ENCODE results near the gene CHD2. TPM values are rescaled to one million over a fixed set of nuclear protein-coding genes. Genes with fewer than 3 reads are reported as not detected.

The CHD2 gene
- total and polyA plus RNA-seq, 4 donors, result 13.9 to 90.2 (median 49.4) TPM

DNA sequence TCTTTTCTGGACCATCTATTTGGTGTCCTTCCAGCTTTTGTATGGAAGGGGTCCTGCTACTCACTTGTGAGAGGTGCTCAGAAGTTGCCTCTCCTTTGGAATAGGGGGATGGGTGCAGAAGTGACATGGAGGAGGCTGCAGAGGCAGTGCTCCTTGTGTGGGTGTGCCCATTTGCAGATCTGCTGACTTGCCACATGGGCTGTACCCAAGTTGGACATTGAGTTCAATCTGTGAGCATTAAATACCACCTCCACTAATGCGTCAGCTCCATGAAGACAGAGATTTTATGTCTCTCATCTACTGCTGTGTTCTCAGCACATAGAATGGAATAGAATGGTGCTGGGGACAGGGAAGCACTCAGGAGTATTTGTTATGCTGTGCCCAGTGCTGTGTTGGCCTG, 112.7 kb downstream of the CHD2 start:
- 97% methylated on average over 1 of the region's 1 CpG for WGBS
- Histone ChIP-seq H3K27me3 (ENCODE audit: control insufficient read depth in 4 of 4, insufficient read depth in 4 of 4, low read length in 3 of 4) (no peaks in the 10 kb centered on the region), H3K4me1 (ENCODE audit: control insufficient read depth in 4 of 4, insufficient read depth in 4 of 4, low read length in 3 of 4) (no peaks in the 10 kb centered on the region), H3K9ac (ENCODE audit: low read depth in 1 of 2, low read length in 2 of 2) (no peak overlapping the region), H3K4me3 (ENCODE audit: low read depth in 1 of 3, low read length in 3 of 3) (no peak overlapping the region), H3K9me3 (ENCODE audit: control insufficient read depth in 4 of 4, low read length in 3 of 4) (no peaks in the 10 kb centered on the region), H3K36me3 (ENCODE audit: control insufficient read depth in 4 of 4, insufficient read depth in 3 of 4, low read depth in 1 of 4, low read length in 3 of 4) (peaks cover 18 to 94% (median 81%) of the 10 kb centered on the region in 4 donors), H3K27ac (ENCODE audit: low read depth in 1 of 2, low read length in 2 of 2) (no peak overlapping the region)
- TF ChIP-seq HNF4G (IDR thresholded peaks at IDR 0.05), result no peak
- TF ChIP-seq FOXA1 (IDR thresholded peaks at IDR 0.05), result no peak
- TF ChIP-seq YY1 (IDR thresholded peaks at IDR 0.05), result no peak
- no peak for DNase-seq (ENCODE audit: low spot score)

DNA sequence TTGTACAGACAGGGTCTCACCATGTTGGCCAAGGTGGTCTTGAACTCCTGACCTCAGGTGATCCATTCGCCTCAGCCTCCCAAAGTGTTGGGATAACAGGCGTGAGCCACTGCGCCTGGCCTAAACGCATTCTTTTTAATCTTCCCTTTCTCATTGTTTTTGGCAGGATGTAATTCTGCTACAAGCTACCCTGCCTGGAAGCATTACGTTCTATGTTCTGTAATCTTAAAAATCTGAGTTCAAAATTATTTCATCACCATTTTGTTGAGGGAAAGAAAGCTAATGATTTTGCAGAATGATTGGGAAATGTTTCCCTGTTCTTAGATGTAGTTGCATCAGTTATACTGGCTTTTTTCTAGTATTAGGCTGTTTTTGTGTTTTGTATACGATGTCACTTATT, 117.4 kb downstream of the CHD2 start:
- Histone ChIP-seq H3K27me3 (ENCODE audit: control insufficient read depth in 4 of 4, insufficient read depth in 4 of 4, low read length in 3 of 4) (no peaks in the 10 kb centered on the region), H3K4me1 (ENCODE audit: control insufficient read depth in 4 of 4, insufficient read depth in 4 of 4, low read length in 3 of 4) (no peaks in the 10 kb centered on the region), H3K36me3 (ENCODE audit: control insufficient read depth in 4 of 4, insufficient read depth in 3 of 4, low read depth in 1 of 4, low read length in 3 of 4) (peaks cover 40 to 92% (median 84%) of the 10 kb centered on the region in 4 donors), H3K9ac (ENCODE audit: low read depth in 1 of 2, low read length in 2 of 2) (no peak overlapping the region), H3K4me3 (ENCODE audit: low read depth in 1 of 3, low read length in 3 of 3) (no peak overlapping the region), H3K9me3 (ENCODE audit: control insufficient read depth in 4 of 4, low read length in 3 of 4) (no peaks in the 10 kb centered on the region), H3K27ac (ENCODE audit: low read depth in 1 of 2, low read length in 2 of 2) (no peak overlapping the region)
- DNase-seq (ENCODE audit: low spot score), result no peak
- TF ChIP-seq HNF4G (IDR thresholded peaks at IDR 0.05), result no peak
- 87% methylated on average over 6 of the region's 6 CpGs for WGBS

DNA sequence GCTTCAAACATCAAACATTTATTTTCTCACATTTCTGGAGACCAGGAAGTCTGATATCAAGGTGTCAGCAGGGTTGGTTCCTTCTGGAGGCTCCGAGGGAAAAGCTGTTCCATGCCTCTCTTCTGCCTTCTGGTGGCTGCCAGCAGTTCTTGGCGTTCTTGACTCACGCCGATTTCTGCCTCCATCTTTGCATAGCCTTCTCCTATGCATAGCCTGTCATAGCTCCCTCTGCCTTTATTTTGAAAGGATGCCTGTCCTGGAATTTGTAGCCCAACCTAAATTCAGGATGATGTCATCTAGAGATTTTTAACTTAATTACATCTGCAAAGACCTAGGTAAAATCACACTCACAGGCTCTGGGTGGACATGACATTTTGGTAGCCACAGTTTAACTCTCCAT, 118.5 kb downstream of the CHD2 start:
- peaks cover 38 to 90% (median 81%) of the 10 kb centered on the region in 4 donors for H3K36me3 ChIP-seq (ENCODE audit: control insufficient read depth in 4 of 4, insufficient read depth in 3 of 4, low read depth in 1 of 4, low read length in 3 of 4)
- WGBS, result 89% methylated on average over 4 of the region's 4 CpGs
- no peak for DNase-seq (ENCODE audit: low spot score)

DNA sequence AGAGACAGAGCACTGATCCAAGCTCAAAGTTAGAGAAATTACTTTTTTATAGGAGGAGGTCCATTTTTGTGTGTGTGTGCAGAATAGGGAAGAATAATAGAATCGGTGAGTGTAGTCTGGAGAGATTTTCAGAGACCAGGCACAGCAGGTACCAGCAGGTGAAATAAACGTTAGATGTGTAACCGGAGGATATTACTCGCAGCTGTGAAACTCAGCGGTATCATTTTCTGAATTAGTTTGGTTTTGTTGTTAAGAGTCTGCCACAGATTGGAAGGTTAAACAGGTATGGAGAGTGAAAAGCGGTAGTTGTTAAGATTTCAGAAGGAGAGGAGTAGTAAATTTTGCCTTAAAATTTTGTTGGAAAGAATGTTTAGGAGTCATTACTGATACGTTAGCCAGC, 119.0 kb downstream of the CHD2 start:
- Histone ChIP-seq H3K27ac (ENCODE audit: low read depth in 1 of 2, low read length in 2 of 2) (no peak overlapping the region), H3K27me3 (ENCODE audit: control insufficient read depth in 4 of 4, insufficient read depth in 4 of 4, low read length in 3 of 4) (no peaks in the 10 kb centered on the region), H3K9me3 (ENCODE audit: control insufficient read depth in 4 of 4, low read length in 3 of 4) (no peaks in the 10 kb centered on the region), H3K4me3 (ENCODE audit: low read depth in 1 of 3, low read length in 3 of 3) (no peak overlapping the region), H3K4me1 (ENCODE audit: control insufficient read depth in 4 of 4, insufficient read depth in 4 of 4, low read length in 3 of 4) (no peaks in the 10 kb centered on the region), H3K36me3 (ENCODE audit: control insufficient read depth in 4 of 4, insufficient read depth in 3 of 4, low read depth in 1 of 4, low read length in 3 of 4) (peaks cover 38 to 89% (median 79%) of the 10 kb centered on the region in 4 donors), H3K9ac (ENCODE audit: low read depth in 1 of 2, low read length in 2 of 2) (no peak overlapping the region)
- 95% methylated on average over 7 of the region's 7 CpGs for WGBS
- no peak for DNase-seq (ENCODE audit: low spot score)
- TF ChIP-seq FOXA2 (IDR thresholded peaks at IDR 0.05), result no peak
- TF ChIP-seq, protein P1, sequence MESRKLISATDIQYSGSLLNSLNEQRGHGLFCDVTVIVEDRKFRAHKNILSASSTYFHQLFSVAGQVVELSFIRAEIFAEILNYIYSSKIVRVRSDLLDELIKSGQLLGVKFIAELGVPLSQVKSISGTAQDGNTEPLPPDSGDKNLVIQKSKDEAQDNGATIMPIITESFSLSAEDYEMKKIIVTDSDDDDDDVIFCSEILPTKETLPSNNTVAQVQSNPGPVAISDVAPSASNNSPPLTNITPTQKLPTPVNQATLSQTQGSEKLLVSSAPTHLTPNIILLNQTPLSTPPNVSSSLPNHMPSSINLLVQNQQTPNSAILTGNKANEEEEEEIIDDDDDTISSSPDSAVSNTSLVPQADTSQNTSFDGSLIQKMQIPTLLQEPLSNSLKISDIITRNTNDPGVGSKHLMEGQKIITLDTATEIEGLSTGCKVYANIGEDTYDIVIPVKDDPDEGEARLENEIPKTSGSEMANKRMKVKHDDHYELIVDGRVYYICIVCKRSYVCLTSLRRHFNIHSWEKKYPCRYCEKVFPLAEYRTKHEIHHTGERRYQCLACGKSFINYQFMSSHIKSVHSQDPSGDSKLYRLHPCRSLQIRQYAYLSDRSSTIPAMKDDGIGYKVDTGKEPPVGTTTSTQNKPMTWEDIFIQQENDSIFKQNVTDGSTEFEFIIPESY (IDR thresholded peaks at IDR 0.05), result no peak
- TF ChIP-seq RAD21 (IDR thresholded peaks at IDR 0.05), result no peak
- no peak for TF ChIP-seq NR2F2 (IDR thresholded peaks at IDR 0.05)
- no peak for TF ChIP-seq GABPA (IDR thresholded peaks at IDR 0.05 in 1 of 2, conservative IDR thresholded peaks at IDR 0.05 in 1 of 2)
- TF ChIP-seq, protein P2, sequence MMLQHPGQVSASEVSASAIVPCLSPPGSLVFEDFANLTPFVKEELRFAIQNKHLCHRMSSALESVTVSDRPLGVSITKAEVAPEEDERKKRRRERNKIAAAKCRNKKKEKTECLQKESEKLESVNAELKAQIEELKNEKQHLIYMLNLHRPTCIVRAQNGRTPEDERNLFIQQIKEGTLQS (IDR thresholded peaks at IDR 0.05), result no peak
- TF ChIP-seq JUND (IDR thresholded peaks at IDR 0.05), result no peak
- no peak for TF ChIP-seq EGR1 (IDR thresholded peaks at IDR 0.05; ENCODE audit: low read depth in 2 of 2)
- TF ChIP-seq, protein P3, sequence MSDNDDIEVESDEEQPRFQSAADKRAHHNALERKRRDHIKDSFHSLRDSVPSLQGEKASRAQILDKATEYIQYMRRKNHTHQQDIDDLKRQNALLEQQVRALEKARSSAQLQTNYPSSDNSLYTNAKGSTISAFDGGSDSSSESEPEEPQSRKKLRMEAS (IDR thresholded peaks at IDR 0.05), result no peak
- TF ChIP-seq, protein P4, sequence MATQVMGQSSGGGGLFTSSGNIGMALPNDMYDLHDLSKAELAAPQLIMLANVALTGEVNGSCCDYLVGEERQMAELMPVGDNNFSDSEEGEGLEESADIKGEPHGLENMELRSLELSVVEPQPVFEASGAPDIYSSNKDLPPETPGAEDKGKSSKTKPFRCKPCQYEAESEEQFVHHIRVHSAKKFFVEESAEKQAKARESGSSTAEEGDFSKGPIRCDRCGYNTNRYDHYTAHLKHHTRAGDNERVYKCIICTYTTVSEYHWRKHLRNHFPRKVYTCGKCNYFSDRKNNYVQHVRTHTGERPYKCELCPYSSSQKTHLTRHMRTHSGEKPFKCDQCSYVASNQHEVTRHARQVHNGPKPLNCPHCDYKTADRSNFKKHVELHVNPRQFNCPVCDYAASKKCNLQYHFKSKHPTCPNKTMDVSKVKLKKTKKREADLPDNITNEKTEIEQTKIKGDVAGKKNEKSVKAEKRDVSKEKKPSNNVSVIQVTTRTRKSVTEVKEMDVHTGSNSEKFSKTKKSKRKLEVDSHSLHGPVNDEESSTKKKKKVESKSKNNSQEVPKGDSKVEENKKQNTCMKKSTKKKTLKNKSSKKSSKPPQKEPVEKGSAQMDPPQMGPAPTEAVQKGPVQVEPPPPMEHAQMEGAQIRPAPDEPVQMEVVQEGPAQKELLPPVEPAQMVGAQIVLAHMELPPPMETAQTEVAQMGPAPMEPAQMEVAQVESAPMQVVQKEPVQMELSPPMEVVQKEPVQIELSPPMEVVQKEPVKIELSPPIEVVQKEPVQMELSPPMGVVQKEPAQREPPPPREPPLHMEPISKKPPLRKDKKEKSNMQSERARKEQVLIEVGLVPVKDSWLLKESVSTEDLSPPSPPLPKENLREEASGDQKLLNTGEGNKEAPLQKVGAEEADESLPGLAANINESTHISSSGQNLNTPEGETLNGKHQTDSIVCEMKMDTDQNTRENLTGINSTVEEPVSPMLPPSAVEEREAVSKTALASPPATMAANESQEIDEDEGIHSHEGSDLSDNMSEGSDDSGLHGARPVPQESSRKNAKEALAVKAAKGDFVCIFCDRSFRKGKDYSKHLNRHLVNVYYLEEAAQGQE (IDR thresholded peaks at IDR 0.05), result no peak
- TF ChIP-seq FOXA1 (IDR thresholded peaks at IDR 0.05), result no peak
- TF ChIP-seq HNF4G (IDR thresholded peaks at IDR 0.05), result no peak

More for the DNA sequence above, 118.5 kb downstream of the CHD2 start:
- no peak overlapping the region for H3K27ac ChIP-seq (ENCODE audit: low read depth in 1 of 2, low read length in 2 of 2)
- no peaks in the 10 kb centered on the region for H3K9me3 ChIP-seq (ENCODE audit: control insufficient read depth in 4 of 4, low read length in 3 of 4)
- no peaks in the 10 kb centered on the region for H3K27me3 ChIP-seq (ENCODE audit: control insufficient read depth in 4 of 4, insufficient read depth in 4 of 4, low read length in 3 of 4)
- H3K4me1 ChIP-seq (ENCODE audit: control insufficient read depth in 4 of 4, insufficient read depth in 4 of 4, low read length in 3 of 4), result no peaks in the 10 kb centered on the region
- H3K9ac ChIP-seq (ENCODE audit: low read depth in 1 of 2, low read length in 2 of 2), result no peak overlapping the region
- TF ChIP-seq HNF4A (conservative IDR thresholded peaks at IDR 0.05), result no peak
- no peak for TF ChIP-seq RXRA (IDR thresholded peaks at IDR 0.05)
- TF ChIP-seq NR2F2 (IDR thresholded peaks at IDR 0.05), result no peak
- TF ChIP-seq, protein P1 (IDR thresholded peaks at IDR 0.05), result no peak
- peak in 1 of 2 donors; percentile 3 for TF ChIP-seq RAD21 (IDR thresholded peaks at IDR 0.05)
- no peak for TF ChIP-seq FOXA1 (IDR thresholded peaks at IDR 0.05)
- no peak overlapping the region for H3K4me3 ChIP-seq (ENCODE audit: low read depth in 1 of 3, low read length in 3 of 3)
